Heart left ventricle (tissue), 13 donors: ENCODE results near the gene FSTL3.
"Not testable (repeated sequence)": the region's sequence is repeated elsewhere in the genome, so short reads cannot be mapped to it uniquely, and the experiment has no call there.

Source experiments
- CTCF ChIP-seq, 12 donors: fragments of 200-600 bp; sonication (generic) in 4 of 12; IDR thresholded peaks; one replicate each; pipeline versions ENCODE4 v1.5.0 to v1.8.0; 2018 to 2022; ENCODE audit warnings: antibody characterized with exemption in 12 of 12, mild to moderate bottlenecking in 5 of 12
- POLR2A ChIP-seq, 2 donors: fragments of 450-650 bp; IDR thresholded peaks; one replicate each; pipeline ENCODE4 v1.6.1; 2017; ENCODE audit warnings: antibody characterized with exemption in 2 of 2, mild to moderate bottlenecking in 2 of 2, moderate library complexity in 2 of 2
- donor health status: ischemic (EF 13 %, LVEDD 7.1; RV severe dilation, severe dysfunction).
- donor health status: DM: no; HTN: yes; CAD: no.
- donor health status: DM: no; HTN: no; CAD: no.
- donor health status: ischemic (EF 25% LVEDD 6.9; RV normal size, moderate dysfunction).
- donor health status: ischemic (EF 25% LVEDD 5.7; RV mildly dilated, moderate dysfunction).
- donor health status: ischemic (EF 35%, LVEDD 5.7; RV mildly dilated, moderate dysfunction).
- donor health status: nonischemic (EF 11% LVEDD 7.7; RV severe dilation, severe dysfunction).
- donor health status: DM: yes; HTN: yes; CAD: no.
- donor health status: PGD.
- donor health status: ischemic (EF 29% LVEDD 5.4; RV normal size, mild dysfunction).
- donor health status: nonischemic (EF 23%, LVEDD 6.1; RV moderate dilation, normal function).

- TF ChIP-seq CTCF, POLR2A (IDR thresholded peaks at IDR 0.05): not testable (repeated sequence)
These were observed 7.3 kb upstream of the FSTL3 start for GRCh38 chr19:668675-669434.
